HG02870 (cell line): ENCODE measurements around the gene IGF2R.
"Not testable (repeated sequence)": the region's sequence is repeated elsewhere in the genome, so short reads cannot be mapped to it uniquely, and the experiment has no call there.

Source experiments
- ATAC-seq: cut with Tn5 transposase; IDR thresholded peaks from one replicate; pipeline ENCODE4 v1.9.1; 2021; ENCODE audit warnings: mild to moderate bottlenecking, moderate library complexity; ENCODE audit not compliant: unreplicated experiment

IGF2R gene

DNA sequence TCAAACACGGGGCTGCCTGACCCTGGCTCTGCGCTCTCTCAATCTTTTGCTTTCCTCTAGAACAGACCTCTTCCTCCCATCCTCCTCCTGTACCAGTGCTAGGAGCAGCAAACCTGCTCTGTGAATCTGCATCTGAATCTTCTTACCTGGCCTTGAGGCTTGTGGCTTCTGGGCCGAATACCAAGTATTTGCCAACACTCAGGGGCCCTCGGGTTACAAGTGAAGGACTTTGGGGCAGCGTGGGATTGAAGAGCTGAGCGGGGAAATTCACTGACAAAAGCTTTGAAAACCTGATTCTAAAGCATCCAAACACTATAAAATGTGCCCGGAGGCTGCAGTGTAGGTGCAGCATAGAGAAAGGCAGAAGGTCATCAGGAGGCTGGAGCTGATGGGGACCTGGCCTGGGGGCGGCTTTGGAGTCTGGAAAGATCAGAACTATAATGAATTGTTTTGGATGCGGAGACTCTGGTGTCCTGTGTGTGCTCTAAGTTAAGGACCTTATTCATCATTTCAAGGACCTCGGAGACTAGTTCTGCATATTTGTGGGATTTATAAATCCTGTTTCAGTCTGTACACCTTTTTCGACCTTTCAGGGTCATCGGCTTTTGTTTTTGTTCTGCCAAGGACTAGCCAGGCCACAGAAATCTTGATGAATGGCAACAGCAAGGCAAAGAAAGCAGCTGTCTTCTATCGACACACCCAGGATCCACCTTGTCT is 16.4 kb upstream of the IGF2R start:
- no peak for ATAC-seq

DNA sequence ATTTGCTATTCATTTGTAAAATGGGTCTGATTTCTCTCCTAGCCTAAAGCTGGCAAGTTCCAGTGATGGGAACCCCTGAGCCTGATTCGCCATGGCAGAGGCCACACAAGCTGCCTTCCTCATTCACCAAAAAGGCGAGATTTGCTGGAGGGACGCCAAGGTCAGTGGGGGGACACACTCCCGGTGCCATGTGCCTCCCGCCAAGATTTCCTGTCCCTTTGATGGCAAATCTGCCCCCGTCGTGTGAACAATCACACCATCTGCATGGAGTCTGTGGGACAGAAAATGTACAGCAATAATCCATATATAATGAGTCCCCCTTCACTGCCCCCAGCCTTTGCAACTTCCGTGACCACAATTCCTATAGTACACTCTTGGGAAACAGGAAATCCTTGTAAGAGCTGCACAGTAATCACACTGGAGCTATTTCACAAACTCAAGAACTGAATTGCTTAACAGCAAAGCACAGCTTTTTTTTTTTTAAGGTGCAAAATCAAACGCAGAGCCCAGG is 15.7 kb upstream of the IGF2R start:
- no peak for ATAC-seq

DNA sequence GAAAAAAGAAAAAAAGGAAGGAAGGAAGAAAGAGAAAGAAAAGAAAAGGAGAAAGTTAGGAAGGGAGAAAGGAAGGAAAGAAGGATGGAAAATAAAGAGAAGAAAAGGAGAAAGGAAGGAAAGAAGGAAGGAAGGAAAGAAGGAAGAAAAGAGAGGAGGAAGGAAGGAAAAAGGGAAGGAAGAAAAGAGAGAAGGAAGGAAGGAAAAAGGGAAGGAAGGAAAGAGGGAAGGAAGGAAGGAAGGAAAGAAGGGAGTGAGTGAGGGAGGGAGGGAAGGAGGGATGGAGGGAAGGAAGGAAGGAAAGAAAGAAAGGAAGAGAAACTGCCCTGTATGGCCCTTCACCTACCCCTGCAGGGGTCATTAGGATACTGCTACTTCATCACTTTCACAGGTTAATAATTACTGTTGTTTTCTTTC is 12.9 kb upstream of the IGF2R start:
- ATAC-seq, result no peak

DNA sequence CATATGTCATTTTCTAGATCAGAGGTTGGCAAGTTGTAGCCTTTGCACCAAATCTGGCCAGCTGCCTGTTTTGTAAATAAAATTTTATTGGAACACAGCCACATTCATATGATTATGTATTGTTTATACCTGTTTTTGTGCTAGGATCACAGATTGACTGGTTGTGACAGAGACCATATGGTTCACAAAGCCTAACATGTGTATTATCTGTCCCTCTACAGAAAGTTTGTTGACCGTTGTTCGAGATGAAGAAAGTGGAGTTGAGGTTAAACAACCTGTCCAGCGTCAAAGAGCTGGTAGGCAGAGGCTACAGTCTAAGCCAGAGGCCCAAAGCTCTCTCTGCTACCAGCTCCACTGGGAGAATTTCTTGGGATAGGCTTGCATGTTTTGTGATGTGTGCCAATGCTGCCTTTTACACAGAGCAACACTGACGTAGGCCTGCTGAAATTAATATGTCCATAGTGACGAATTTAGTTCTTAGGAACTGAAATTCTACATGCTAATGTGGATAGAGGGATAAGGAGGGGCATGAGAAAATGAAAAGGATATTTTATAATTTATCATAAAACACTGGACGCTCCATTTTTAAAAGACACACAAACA is 11.7 kb upstream of the IGF2R start:
- no peak for ATAC-seq

DNA sequence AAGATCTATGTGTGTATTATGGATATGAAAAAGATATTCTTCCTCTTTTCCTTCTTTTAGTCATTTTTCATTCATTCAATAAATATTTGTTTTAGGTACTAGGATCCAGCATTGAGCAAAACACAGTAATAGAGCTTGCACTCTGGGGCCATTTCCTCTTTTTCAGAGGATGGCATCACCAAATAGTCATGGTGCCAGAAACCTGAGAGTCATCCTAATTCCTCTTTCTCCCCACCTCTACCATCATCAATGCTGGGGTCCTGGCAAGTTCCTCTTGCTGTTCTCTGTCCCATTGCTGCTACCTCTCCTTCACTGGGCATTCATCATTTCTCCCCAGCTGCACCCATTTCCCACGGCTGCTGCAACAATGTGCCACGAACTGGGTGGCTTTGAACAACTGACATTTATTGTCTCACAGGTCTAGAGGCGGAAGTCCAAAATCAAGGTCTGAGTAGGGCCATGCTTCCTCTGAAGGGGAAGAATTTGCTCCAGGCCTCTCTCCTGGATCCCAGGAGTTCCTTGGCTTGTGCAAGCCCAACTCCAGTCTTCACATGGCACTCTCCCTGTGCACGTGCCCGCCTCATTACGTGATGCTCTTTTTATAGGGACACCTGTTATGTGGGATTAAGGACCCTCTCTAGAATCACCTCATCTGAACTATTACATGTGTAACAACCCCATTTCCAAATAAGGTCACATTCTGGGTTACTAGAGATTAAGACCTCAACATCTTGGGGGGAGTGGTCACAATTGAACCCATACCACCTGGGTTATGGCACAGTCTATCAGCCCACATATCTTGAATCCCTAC is 9.5 kb upstream of the IGF2R start:
- no peak for ATAC-seq

DNA sequence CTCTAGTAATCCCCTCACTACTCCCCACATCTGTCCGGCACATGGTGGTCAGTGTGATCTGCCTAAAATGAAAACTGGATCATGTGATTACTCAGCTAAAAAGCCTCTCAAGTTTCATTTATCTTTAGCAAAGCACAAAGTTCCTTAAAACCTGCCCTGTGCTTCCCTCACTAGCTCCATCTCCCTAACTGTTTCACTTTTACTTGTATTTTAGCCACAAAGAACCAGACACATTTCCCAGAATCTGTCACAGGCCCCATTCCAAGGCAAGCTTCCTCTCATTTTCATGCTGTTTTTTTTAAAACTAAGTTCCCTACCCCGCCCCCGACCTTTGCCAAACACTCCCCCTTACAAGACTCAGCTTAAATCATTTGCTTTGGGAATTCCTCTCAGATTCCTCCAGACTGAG is 8.9 kb upstream of the IGF2R start:
- no peak for ATAC-seq

DNA sequence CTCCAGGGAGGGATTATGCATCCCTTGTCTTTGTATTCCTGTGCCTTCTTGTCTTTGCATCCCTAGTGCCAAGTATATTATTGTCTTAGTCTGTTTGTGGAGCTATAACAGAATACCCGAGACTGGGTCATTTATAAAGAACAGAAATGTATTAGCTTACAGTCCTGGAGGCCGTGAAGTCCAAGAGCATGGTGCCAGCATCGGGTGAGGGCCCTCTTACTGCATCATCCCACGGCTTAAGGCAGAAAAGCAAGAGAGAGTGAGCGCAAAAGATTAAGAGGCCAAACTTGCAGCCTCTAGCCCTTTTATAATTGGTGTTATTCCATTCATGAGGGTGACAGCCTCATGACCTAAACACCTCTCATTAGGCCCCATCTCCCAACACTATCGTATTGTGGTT is 8.4 kb upstream of the IGF2R start:
- no peak for ATAC-seq

DNA sequence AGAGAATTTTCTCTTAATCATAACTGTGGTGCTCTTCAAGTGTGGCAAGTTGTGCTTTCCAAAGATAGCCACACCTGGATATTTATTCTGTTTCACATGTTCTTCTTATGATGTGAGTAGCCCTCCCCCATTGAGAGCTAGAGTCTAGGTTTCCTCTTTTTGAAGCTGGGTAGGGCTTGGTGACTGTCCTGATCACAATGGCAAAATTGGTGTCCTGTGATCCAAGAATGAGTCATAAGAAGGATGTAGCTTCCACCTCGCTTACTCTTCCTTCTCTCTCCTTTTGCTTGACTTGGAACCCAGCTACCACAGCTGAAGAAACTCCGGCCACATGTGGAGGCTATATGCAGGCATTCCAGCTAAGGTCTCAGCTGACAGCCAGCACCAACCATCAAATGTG is 7.4 kb upstream of the IGF2R start:
- ATAC-seq, result no peak

DNA sequence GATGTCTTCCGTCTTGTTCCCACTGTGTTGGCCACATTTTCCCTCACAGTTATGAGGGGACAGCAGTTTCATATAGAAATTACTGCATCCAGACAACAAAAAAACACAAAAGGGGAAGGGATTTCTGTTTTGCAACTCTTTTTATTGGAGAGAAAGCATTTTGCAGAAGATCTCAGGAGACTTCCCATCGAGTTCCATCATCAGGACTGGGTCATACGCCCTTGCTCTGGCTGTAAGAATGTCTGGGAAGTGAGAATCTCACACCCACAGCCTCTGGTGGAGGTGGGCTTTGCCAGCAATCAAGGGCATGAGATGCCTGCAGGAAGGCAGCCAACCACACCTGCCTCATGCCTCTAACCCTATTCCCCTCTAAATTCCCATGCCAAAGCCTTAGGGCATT is 5.8 kb upstream of the IGF2R start:
- no peak for ATAC-seq

DNA sequence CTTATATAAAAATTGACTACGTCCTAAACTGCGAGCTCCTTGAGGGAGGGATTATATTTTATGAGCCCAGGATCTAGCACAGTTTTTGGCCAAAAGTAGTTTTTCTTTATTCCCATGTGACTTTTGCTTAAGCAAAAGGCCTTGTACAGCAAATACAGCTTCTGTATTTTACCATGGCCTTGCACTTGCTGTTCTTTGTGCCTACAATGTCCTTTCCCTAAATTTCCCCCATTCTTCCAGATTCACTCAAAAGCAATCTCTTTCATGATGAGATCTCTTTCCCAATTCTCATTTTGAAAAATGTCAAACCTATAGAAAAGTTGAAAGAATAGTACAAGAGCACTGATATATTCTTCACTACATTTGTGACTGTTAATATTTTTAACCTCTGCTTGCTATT is 4.8 kb upstream of the IGF2R start:
- no peak for ATAC-seq

DNA sequence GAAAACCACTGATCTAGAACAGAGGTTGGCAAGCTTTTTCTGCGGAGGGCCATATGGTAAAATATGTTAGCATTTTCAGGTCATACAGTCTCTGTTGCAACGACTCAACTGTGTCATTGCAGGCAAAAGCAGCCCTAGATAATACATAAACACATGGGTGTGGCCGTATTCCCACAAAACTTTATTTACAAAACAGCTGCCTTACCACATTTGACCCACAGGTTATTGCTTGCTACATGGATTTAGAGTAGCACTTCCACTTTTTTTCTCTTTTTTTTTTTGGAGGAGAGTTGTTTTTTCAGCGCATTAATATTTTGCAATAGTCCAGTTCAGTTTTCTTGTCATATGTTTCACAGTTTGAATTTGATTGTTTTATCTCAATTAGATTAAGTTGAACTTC is 2.5 kb upstream of the IGF2R start:
- ATAC-seq, result no peak

DNA sequence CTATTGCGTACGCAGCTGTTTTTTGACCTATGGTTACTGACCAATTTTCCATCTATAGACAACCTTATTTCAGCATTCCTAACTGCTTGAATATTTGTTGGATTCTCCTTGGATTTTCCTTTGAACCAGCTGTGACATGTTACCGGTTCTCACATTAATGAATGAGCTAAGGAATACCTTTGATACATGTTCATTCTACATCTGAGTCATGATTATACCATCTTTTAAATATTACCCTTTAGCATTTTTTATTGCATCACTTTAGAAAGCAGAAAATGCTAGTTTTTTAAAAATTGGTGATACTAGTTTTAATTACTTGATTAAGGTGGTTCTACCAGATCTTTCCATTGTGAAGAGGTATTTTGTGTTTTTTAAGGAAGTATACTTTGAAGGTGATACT is 1.9 kb upstream of the IGF2R start:
- no peak for ATAC-seq

DNA sequence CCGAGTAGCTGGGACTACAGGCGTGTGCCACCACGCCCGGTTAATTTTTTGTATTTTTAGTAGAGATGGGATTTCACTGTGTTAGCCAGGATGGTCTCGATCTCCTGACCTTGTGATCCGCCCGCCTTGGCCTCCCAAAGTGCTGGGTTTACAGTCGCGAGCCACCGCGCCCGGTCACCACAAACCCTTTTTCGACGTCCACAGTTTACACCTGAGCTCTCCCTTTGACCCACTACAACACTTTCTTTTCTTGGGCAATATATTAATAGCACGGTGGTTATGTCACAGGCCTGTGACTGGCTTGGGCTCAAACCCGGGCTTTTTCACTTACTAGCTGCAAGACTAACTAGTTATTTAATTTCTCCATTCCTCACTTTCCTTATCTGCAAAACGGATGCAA is 1.3 kb upstream of the IGF2R start:
- not testable (repeated sequence) for ATAC-seq

DNA sequence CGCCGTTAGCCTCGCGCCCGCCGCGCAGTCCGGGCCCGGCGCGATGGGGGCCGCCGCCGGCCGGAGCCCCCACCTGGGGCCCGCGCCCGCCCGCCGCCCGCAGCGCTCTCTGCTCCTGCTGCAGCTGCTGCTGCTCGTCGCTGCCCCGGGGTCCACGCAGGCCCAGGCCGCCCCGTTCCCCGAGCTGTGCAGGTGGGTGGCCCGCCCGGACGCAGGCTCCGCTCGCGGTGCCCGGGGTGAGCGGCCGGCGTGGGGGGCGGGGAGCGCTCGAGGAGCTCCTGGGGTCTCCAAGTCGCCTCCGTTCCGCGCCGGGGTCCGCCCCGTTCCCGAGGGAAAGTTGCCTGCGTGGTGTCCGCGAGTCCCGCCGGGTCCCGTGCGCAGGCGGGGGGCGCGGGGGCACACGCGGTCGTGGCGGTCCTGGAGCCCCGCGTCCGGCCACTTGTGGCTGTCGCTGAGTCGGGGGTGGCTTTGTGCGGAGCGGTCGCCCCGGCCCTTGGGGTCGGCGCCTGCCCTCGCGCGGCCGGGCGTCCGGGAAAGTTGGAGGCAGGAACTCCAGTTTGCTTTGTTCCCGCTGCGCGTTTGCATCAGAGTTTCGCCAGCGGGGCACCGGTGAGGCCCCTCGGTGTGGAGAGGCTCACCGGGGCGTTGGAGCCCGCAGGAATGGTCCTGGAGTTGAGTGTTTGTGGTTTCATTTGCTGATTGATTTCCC is 476 bp downstream of the IGF2R start:
- peak; percentile 25 for ATAC-seq

DNA sequence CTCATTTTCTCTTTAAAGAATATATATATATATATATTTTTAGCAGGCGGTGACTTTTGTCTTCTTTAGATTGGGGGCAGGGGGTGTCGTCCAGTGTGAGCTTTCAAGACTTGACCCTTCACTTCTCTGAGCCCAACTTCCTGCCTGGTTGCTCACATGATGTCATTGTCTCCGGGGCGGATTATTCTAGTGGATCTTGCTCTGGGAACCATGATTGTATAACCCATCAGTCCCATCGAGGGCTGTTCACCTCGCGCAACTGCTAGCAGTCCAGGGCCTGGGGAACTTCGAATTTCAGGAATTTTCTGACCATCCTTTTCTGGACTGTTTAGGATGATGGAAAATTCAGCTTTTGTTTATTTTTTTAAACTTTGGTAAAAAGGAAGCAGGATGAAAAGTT is 1.0 kb downstream of the IGF2R start:
- ATAC-seq, result no peak

DNA sequence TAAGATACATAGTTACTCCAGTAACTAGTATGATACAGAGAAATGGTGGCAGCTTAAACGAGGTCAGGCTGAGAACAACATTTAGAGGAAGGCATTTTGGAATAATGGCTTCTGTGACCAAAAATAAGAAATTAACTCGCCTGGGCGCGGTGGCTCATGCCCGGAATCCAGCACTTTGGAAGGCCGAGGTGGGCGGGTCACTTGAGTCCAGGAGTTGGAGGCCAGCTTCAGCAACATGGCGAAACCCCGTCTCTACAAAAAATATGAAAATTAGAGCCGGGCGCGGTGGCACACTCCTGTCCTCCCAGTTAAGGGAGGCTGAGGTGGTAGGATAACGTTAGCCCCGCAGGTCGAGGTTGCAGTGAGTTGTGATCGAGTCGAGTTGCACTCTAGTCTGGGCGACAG is 1.8 kb downstream of the IGF2R start:
- ATAC-seq, result no peak

DNA sequence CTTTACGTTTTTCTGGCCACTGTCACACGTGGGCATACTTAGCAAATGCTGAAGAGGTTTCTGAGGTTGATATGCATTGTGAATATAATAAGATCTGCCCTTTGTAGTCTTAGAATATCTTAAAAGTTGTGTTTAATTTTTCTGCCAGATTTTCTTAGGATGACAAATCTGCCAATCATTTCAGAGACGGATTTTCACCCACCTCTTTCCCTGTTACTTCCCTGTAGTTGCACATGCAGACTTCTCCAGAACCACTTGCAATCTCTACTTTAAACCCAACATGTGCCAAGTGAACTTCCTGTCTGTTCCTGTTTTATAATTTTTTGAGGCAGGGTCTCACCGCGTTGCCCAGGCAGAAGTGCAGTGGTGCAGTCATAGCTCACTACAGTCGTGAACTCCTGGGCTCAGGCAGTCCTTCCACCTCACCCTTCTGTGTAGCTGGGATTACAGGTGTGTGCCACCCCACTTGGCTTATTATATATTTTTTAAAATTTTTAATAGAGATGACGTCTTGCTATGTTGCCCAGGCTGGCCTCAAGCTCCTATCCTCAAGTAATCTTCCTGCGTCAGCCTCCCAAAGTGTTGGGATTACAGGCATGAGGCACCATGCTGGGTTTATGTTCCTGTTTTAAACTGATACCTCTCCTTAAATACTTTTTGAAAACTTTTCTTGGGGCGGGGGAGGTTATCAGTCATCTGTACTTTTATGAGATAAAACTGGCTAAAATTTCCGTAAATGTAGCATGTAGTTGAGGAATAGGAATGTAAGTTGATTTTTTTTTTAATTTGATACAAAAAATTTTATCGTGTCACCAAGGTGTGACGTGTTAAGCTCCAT is 2.7 kb downstream of the IGF2R start:
- no peak for ATAC-seq

DNA sequence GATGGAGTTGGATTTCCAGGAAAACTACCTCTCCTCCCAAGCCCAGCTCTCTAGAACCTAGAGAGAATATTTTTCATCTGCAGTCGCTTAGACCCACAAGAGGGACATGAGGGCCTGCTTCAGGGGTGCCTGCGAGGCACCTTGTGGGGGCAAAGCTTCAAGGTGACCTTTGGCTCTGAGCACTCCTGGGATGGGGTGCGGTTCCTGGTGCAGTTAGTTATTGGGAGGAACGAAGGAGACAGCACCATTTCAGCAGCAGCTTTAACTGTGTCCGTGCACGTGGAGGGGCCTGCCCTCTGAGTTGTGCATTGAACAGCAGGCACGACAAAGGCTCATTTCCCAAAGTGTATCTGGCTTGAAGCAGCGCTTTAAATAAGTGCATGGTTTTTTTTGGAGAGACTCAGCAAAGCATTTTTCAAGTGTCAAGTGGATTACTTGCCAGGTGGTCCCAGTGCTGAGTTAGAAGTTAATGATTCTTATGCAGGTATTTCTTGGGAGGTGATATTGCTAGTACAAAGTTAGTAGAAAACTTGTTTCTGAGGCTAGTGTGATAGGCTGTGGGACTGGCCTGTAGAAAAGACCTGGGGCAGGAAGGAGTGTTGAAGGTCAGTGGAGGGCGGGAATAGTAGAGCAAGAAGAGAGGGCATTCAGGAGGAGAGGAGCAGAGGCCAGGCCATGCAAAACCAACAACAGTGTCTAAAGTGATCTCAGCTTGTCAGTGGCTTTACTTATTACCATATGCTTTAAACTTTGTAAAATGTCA is 3.8 kb downstream of the IGF2R start:
- no peak for ATAC-seq

DNA sequence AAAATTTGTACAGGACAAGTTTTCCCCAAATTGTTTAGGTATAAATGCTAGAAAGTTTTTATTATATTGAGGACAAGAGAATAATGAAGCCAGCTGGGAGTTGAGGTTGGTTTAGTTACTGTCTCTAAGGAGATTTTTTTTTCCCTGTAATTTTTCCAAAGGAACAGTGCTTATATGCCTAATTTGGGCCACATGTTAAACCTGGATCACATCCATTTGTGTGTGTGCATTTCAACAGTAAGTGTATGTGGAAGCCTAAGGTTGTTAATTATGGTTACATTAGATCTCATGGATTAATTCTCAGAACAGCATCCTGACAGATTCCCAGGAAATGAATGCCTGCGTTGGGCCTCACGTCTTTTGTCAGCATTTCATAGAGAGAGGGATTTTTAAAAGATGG is 4.5 kb downstream of the IGF2R start:
- no peak for ATAC-seq

DNA sequence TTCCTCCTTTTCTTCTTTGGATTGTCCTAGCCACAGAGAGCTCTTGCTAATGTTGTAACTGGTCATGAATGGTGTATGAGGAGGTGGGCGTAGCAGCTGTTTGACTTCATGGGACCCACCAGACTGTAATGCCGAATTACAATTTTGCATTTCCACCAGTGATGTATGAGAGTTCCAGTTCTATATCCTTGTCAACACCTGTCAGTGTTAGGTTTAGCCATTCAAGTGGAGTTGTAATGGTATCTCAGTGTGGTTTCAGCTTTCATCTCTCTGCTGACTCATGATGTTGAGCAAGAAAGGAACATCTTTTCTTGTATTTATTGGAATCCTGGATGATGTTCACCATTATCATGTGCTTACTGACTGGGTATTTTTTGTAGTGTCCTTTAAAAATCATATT is 5.1 kb downstream of the IGF2R start:
- peak; percentile 49 for ATAC-seq
